NCI-H2227 treated with DMSO at 0.1 percent for 48 hours (cell line): ENCODE data around the gene SH3D19.
"Not testable (repeated sequence)": the region's sequence is repeated elsewhere in the genome, so short reads cannot be mapped to it uniquely, and the experiment has no call there.

Experiments
- DNase-seq: peaks from one replicate; lab custom pipeline; 2025; lab: John Stamatoyannopoulos, UW

The SH3D19 gene

GRCh38 chr4:151152028-151152427 is 173.4 kb downstream of the SH3D19 start:
- no peak for DNase-seq

GRCh38 chr4:151150821-151151580 is 174.4 kb downstream of the SH3D19 start:
- no peak for DNase-seq

GRCh38 chr4:151148261-151148660 is 177.1 kb downstream of the SH3D19 start:
- no peak for DNase-seq

GRCh38 chr4:151147000-151147399 is 178.4 kb downstream of the SH3D19 start:
- no peak for DNase-seq

- no peak for DNase-seq
Measured at GRCh38 chr4:151144329-151145072, 180.9 kb downstream of the SH3D19 start.

- no peak for DNase-seq
Measured at GRCh38 chr4:151143811-151144210, 181.6 kb downstream of the SH3D19 start.

GRCh38 chr4:151143162-151143561 is 182.2 kb downstream of the SH3D19 start:
- no peak for DNase-seq

GRCh38 chr4:151142758-151143157 is 182.6 kb downstream of the SH3D19 start:
- DNase-seq = no peak

- DNase-seq = no peak
Measured at GRCh38 chr4:151139814-151140213, 185.6 kb downstream of the SH3D19 start.

GRCh38 chr4:151136048-151136447 is 189.4 kb downstream of the SH3D19 start:
- DNase-seq = not testable (repeated sequence)

- DNase-seq = no peak
Measured at GRCh38 chr4:151133311-151133710, 192.1 kb downstream of the SH3D19 start.

- DNase-seq = no peak
Measured at GRCh38 chr4:151129796-151130195, 195.6 kb downstream of the SH3D19 start.

- DNase-seq = peak; percentile 48
Measured at GRCh38 chr4:151117371-151117962, 207.9 kb downstream of the SH3D19 start.

- no peak for DNase-seq
Measured at GRCh38 chr4:151114986-151115385, 210.4 kb downstream of the SH3D19 start.

GRCh38 chr4:151114338-151114737 is 211.1 kb downstream of the SH3D19 start:
- no peak for DNase-seq

- DNase-seq = no peak
Measured at GRCh38 chr4:151110236-151110635, 215.2 kb downstream of the SH3D19 start.

GRCh38 chr4:151107063-151107462 is 218.3 kb downstream of the SH3D19 start:
- DNase-seq = no peak

GRCh38 chr4:151105454-151106032 is 219.9 kb downstream of the SH3D19 start:
- DNase-seq = no peak

- no peak for DNase-seq
Measured at GRCh38 chr4:151104621-151105020, 220.8 kb downstream of the SH3D19 start.

GRCh38 chr4:151103758-151104157 is 221.6 kb downstream of the SH3D19 start:
- DNase-seq = no peak

GRCh38 chr4:151100531-151100930 is 224.9 kb downstream of the SH3D19 start:
- DNase-seq = no peak

- DNase-seq = no peak
Measured at GRCh38 chr4:151099976-151100417, 225.4 kb downstream of the SH3D19 start.
